HEK293 (cell line): ENCODE results near the gene LSM14B.

Source experiments
- EGR2 ChIP-seq: fragments of 450-650 bp; formaldehyde crosslinking; IDR thresholded peaks from 2 replicates; pipeline ENCODE4 v1.5.1; 2016; ENCODE audit warnings: low read depth, missing biosample characterization, missing genetic modification characterization
- GFI1B ChIP-seq: fragments of 450-650 bp; formaldehyde crosslinking; IDR thresholded peaks from 2 replicates; pipeline ENCODE4 v1.5.1; 2016; ENCODE audit warnings: missing biosample characterization, missing genetic modification characterization
- GLIS1 ChIP-seq: fragments of 450-650 bp; formaldehyde crosslinking; IDR thresholded peaks from 2 replicates; pipeline ENCODE4 v1.5.1; 2016; ENCODE audit warnings: missing biosample characterization, missing genetic modification characterization
- KLF8 ChIP-seq: fragments of 450-650 bp; formaldehyde crosslinking; IDR thresholded peaks from 2 replicates; pipeline ENCODE4 v1.5.1; 2016; ENCODE audit warnings: missing biosample characterization, missing genetic modification characterization
- OVOL3 ChIP-seq: fragments of 450-650 bp; formaldehyde crosslinking; IDR thresholded peaks from 2 replicates; pipeline ENCODE4 v1.5.1; 2016; ENCODE audit warnings: missing biosample characterization, missing genetic modification characterization
- SCRT1 ChIP-seq: fragments of 450-650 bp; formaldehyde crosslinking; IDR thresholded peaks from 2 replicates; pipeline ENCODE4 v1.5.1; 2016; ENCODE audit warnings: missing biosample characterization, missing genetic modification characterization, borderline replicate concordance
- TCF7L2 ChIP-seq: IDR thresholded peaks from 2 replicates; pipeline ENCODE4 v1.6.1; 2011; ENCODE audit warnings: low read depth, mild to moderate bottlenecking, inconsistent platforms, low read length, moderate library complexity, borderline replicate concordance
- ZBTB8A ChIP-seq: fragments of 450-650 bp; formaldehyde crosslinking; IDR thresholded peaks from 2 replicates; pipeline ENCODE4 v1.5.1; 2016; ENCODE audit warnings: missing biosample characterization, missing genetic modification characterization
- ZFHX2 ChIP-seq: fragments of 450-650 bp; formaldehyde crosslinking; conservative IDR thresholded peaks from 2 replicates; pipeline ENCODE4 v1.5.1; 2016; ENCODE audit warnings: missing biosample characterization, missing genetic modification characterization
- ZNF37A ChIP-seq: fragments of 450-650 bp; IDR thresholded peaks from 2 replicates; pipeline ENCODE4 v1.5.1; 2018; ENCODE audit warnings: missing biosample characterization, missing genetic modification characterization
- ZNF473 ChIP-seq: fragments of 450-650 bp; formaldehyde crosslinking; IDR thresholded peaks from 2 replicates; pipeline ENCODE4 v1.5.1; 2017; ENCODE audit warnings: missing biosample characterization, missing genetic modification characterization
- ZNF501 ChIP-seq: fragments of 450-650 bp; formaldehyde crosslinking; IDR thresholded peaks from 2 replicates; pipeline ENCODE4 v1.5.1; 2016; ENCODE audit warnings: missing biosample characterization, missing genetic modification characterization
- ZNF510 ChIP-seq: fragments of 450-650 bp; formaldehyde crosslinking; IDR thresholded peaks from 2 replicates; pipeline ENCODE4 v1.5.1; 2018; ENCODE audit warnings: mild to moderate bottlenecking, missing genetic modification characterization, missing biosample characterization; ENCODE audit not compliant: insufficient replicate concordance
- ZNF521 ChIP-seq: fragments of 450-650 bp; formaldehyde crosslinking; IDR thresholded peaks from 2 replicates; pipeline ENCODE4 v1.5.1; 2017; ENCODE audit warnings: missing biosample characterization, mild to moderate bottlenecking, missing genetic modification characterization
- ZNF549 ChIP-seq: fragments of 450-650 bp; IDR thresholded peaks from 2 replicates; pipeline ENCODE4 v1.5.1; 2018; ENCODE audit warnings: missing biosample characterization, missing genetic modification characterization, mild to moderate bottlenecking, inconsistent platforms, moderate library complexity
- ZNF558 ChIP-seq: fragments of 450-650 bp; formaldehyde crosslinking; IDR thresholded peaks from 2 replicates; pipeline ENCODE4 v1.5.1; 2016; ENCODE audit warnings: missing biosample characterization, missing genetic modification characterization
- ZNF560 ChIP-seq: fragments of 450-650 bp; formaldehyde crosslinking; IDR thresholded peaks from 2 replicates; pipeline ENCODE4 v1.5.1; 2017; ENCODE audit warnings: missing biosample characterization, missing genetic modification characterization, borderline replicate concordance
- ZNF585B ChIP-seq: fragments of 450-650 bp; formaldehyde crosslinking; IDR thresholded peaks from 2 replicates; pipeline ENCODE4 v1.5.1; 2016; ENCODE audit warnings: missing biosample characterization, missing genetic modification characterization
- ZNF670 ChIP-seq: fragments of 450-650 bp; formaldehyde crosslinking; IDR thresholded peaks from 2 replicates; pipeline ENCODE4 v1.5.1; 2016; ENCODE audit warnings: missing biosample characterization, missing genetic modification characterization, low read depth
- ZNF701 ChIP-seq: fragments of 450-650 bp; formaldehyde crosslinking; IDR thresholded peaks from 2 replicates; pipeline ENCODE4 v1.5.1; 2016; ENCODE audit warnings: missing biosample characterization, missing genetic modification characterization
- ZNF791 ChIP-seq: fragments of 450-650 bp; formaldehyde crosslinking; IDR thresholded peaks from 2 replicates; pipeline ENCODE4 v1.5.1; 2016; ENCODE audit warnings: missing biosample characterization, missing genetic modification characterization
- ZNF792 ChIP-seq: fragments of 450-650 bp; formaldehyde crosslinking; IDR thresholded peaks from 2 replicates; pipeline ENCODE4 v1.5.1; 2016; ENCODE audit warnings: missing biosample characterization, missing genetic modification characterization
- TF ChIP-seq, protein P1 (sequence below): fragments of 450-650 bp; formaldehyde crosslinking; IDR thresholded peaks from 2 replicates; pipeline ENCODE4 v1.5.1; 2016; ENCODE audit warnings: missing biosample characterization, missing genetic modification characterization
- TF ChIP-seq, protein P2 (sequence below): fragments of 450-650 bp; formaldehyde crosslinking; optimal IDR thresholded peaks from 2 replicates; pipeline ENCODE3; 2016; ENCODE audit warnings: missing biosample characterization, mild to moderate bottlenecking, missing genetic modification characterization
- TF ChIP-seq, protein P3 (sequence below): fragments of 450-650 bp; formaldehyde crosslinking; IDR thresholded peaks from 2 replicates; pipeline ENCODE4 v1.5.1; 2017; ENCODE audit warnings: missing biosample characterization, missing genetic modification characterization
- TF ChIP-seq, protein P4 (sequence below): fragments of 450-650 bp; formaldehyde crosslinking; IDR thresholded peaks from 2 replicates; pipeline ENCODE4 v1.5.1; 2017; ENCODE audit warnings: missing biosample characterization, missing genetic modification characterization
- TF ChIP-seq, protein P5 (sequence below): fragments of 450-650 bp; formaldehyde crosslinking; IDR thresholded peaks from 2 replicates; pipeline ENCODE4 v1.5.1; 2016; ENCODE audit warnings: missing biosample characterization, missing genetic modification characterization
- TF ChIP-seq, protein P6 (sequence below): fragments of 450-650 bp; formaldehyde crosslinking; conservative IDR thresholded peaks from 2 replicates; pipeline ENCODE4 v1.5.1; 2016; ENCODE audit warnings: low read depth, missing biosample characterization, missing genetic modification characterization

LSM14B gene

DNA sequence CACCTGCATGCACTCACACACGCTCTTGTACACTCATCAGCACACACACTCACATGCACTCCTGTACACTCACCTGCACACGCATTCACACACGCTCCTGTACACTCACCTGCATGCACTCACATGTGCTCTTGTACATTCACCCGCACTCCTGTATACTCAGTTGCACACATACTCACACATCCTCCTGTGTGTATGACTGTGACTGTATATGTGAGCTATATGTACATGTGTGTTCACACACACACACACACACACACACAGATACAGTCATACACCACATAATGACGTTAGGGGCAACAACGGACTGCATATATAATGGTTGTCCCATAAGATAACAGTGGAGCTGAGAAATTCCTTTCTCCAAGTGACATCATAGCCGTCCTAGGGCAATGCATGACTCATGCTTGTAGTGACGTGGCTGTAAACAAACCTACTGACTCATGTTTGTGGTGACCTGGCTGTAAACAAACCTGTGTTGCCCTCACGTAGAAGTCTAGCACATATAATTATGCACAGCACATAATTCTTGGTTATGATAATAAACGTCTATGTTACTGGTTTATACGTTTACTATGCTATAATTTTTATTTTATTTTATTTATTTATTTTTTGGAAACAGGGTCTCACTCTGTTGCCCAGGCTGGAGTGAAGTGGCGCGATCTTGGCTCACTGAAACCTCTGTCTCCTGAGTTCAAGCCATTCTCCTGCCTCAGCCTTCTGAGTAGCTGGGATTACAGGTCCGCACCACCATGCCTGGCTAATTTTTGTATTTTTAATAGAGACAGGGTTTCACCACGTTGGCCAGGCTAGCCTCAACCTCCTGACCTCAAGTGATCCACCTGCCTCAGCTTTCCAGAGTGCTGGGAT, 33.8 kb upstream of the LSM14B start (continued):
- TF ChIP-seq, protein P1, sequence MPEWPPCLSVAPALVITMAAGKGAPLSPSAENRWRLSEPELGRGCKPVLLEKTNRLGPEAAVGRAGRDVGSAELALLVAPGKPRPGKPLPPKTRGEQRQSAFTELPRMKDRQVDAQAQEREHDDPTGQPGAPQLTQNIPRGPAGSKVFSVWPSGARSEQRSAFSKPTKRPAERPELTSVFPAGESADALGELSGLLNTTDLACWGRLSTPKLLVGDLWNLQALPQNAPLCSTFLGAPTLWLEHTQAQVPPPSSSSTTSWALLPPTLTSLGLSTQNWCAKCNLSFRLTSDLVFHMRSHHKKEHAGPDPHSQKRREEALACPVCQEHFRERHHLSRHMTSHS (tag by site-specific recombination), result no peak; the same call in 1 of the 2 replicates
- TF ChIP-seq ZNF560 (tag by site-specific recombination) (no peak), ZNF670 (no peak), ZNF549 (no peak), ZNF791 (no peak), TCF7L2 (no peak), ZNF558 (tag by site-specific recombination) (peak; percentile 90), ZNF521 (tag by site-specific recombination) (no peak), ZFHX2 (no peak), OVOL3 (tag by site-specific recombination) (no peak), ZNF792 (tag by site-specific recombination) (no peak), ZNF585B (tag by site-specific recombination) (no peak), EGR2 (no peak), ZNF701 (tag by site-specific recombination) (no peak), GFI1B (no peak), SCRT1 (tag by site-specific recombination) (no peak), GLIS1 (peak; percentile 84), ZBTB8A (no peak), ZNF510 (tag by site-specific recombination) (no peak), ZNF37A (tag by site-specific recombination) (no peak), ZNF501 (no peak), KLF8 (tag by site-specific recombination) (peak; percentile 91), ZNF473 (tag by site-specific recombination) (peak; percentile 64; the same call in 1 of the 2 replicates)
- TF ChIP-seq, protein P2, sequence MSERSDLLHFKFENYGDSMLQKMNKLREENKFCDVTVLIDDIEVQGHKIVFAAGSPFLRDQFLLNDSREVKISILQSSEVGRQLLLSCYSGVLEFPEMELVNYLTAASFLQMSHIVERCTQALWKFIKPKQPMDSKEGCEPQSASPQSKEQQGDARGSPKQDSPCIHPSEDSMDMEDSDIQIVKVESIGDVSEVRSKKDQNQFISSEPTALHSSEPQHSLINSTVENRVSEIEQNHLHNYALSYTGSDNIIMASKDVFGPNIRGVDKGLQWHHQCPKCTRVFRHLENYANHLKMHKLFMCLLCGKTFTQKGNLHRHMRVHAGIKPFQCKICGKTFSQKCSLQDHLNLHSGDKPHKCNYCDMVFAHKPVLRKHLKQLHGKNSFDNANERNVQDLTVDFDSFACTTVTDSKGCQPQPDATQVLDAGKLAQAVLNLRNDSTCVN (tag by site-specific recombination), result peak; percentile 2
- TF ChIP-seq, protein P3, sequence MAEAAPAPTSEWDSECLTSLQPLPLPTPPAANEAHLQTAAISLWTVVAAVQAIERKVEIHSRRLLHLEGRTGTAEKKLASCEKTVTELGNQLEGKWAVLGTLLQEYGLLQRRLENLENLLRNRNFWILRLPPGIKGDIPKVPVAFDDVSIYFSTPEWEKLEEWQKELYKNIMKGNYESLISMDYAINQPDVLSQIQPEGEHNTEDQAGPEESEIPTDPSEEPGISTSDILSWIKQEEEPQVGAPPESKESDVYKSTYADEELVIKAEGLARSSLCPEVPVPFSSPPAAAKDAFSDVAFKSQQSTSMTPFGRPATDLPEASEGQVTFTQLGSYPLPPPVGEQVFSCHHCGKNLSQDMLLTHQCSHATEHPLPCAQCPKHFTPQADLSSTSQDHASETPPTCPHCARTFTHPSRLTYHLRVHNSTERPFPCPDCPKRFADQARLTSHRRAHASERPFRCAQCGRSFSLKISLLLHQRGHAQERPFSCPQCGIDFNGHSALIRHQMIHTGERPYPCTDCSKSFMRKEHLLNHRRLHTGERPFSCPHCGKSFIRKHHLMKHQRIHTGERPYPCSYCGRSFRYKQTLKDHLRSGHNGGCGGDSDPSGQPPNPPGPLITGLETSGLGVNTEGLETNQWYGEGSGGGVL (tag by site-specific recombination), result peak; percentile 86
- TF ChIP-seq, protein P4, sequence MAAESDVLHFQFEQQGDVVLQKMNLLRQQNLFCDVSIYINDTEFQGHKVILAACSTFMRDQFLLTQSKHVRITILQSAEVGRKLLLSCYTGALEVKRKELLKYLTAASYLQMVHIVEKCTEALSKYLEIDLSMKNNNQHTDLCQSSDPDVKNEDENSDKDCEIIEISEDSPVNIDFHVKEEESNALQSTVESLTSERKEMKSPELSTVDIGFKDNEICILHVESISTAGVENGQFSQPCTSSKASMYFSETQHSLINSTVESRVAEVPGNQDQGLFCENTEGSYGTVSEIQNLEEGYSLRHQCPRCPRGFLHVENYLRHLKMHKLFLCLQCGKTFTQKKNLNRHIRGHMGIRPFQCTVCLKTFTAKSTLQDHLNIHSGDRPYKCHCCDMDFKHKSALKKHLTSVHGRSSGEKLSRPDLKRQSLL, result no peak
- TF ChIP-seq, protein P5, sequence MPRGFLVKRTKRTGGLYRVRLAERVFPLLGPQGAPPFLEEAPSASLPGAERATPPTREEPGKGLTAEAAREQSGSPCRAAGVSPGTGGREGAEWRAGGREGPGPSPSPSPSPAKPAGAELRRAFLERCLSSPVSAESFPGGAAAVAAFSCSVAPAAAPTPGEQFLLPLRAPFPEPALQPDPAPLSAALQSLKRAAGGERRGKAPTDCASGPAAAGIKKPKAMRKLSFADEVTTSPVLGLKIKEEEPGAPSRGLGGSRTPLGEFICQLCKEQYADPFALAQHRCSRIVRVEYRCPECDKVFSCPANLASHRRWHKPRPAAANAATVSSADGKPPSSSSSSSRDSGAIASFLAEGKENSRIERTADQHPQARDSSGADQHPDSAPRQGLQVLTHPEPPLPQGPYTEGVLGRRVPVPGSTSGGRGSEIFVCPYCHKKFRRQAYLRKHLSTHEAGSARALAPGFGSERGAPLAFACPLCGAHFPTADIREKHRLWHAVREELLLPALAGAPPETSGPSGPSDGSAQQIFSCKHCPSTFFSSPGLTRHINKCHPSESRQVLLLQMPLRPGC (tag by site-specific recombination), result peak; percentile 99
- TF ChIP-seq, protein P6, sequence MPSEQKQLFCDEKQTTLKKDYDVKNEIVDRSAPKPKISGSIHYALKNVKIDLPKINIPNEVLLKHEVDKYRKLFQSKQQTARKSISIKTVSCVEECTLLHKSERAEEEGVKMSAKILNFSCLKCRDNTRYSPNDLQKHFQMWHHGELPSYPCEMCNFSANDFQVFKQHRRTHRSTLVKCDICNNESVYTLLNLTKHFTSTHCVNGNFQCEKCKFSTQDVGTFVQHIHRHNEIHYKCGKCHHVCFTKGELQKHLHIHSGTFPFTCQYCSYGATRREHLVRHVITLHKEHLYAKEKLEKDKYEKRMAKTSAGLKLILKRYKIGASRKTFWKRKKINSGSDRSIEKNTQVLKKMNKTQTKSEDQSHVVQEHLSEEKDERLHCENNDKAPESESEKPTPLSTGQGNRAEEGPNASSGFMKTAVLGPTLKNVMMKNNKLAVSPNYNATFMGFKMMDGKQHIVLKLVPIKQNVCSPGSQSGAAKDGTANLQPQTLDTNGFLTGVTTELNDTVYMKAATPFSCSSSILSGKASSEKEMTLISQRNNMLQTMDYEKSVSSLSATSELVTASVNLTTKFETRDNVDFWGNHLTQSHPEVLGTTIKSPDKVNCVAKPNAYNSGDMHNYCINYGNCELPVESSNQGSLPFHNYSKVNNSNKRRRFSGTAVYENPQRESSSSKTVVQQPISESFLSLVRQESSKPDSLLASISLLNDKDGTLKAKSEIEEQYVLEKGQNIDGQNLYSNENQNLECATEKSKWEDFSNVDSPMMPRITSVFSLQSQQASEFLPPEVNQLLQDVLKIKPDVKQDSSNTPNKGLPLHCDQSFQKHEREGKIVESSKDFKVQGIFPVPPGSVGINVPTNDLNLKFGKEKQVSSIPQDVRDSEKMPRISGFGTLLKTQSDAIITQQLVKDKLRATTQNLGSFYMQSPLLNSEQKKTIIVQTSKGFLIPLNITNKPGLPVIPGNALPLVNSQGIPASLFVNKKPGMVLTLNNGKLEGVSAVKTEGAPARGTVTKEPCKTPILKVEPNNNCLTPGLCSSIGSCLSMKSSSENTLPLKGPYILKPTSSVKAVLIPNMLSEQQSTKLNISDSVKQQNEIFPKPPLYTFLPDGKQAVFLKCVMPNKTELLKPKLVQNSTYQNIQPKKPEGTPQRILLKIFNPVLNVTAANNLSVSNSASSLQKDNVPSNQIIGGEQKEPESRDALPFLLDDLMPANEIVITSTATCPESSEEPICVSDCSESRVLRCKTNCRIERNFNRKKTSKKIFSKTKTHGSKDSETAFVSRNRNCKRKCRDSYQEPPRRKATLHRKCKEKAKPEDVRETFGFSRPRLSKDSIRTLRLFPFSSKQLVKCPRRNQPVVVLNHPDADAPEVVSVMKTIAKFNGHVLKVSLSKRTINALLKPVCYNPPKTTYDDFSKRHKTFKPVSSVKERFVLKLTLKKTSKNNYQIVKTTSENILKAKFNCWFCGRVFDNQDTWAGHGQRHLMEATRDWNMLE (tag by site-specific recombination), result 0 out of 2 replicates have a peak, but pooled peaks have one; percentile 29
